IPS-NIHi7 (cell line): ENCODE data around the gene EEF2.
"Not testable (repeated sequence)": the region's sequence is repeated elsewhere in the genome, so short reads cannot be mapped to it uniquely, and the experiment has no call there.

Experiments used
- DNase-seq: peaks from one replicate; pipeline ENCODE4 v3.0.0; 2012; ENCODE audit warnings: mixed read lengths; ENCODE audit errors: extremely low spot score

The EEF2 gene

DNA sequence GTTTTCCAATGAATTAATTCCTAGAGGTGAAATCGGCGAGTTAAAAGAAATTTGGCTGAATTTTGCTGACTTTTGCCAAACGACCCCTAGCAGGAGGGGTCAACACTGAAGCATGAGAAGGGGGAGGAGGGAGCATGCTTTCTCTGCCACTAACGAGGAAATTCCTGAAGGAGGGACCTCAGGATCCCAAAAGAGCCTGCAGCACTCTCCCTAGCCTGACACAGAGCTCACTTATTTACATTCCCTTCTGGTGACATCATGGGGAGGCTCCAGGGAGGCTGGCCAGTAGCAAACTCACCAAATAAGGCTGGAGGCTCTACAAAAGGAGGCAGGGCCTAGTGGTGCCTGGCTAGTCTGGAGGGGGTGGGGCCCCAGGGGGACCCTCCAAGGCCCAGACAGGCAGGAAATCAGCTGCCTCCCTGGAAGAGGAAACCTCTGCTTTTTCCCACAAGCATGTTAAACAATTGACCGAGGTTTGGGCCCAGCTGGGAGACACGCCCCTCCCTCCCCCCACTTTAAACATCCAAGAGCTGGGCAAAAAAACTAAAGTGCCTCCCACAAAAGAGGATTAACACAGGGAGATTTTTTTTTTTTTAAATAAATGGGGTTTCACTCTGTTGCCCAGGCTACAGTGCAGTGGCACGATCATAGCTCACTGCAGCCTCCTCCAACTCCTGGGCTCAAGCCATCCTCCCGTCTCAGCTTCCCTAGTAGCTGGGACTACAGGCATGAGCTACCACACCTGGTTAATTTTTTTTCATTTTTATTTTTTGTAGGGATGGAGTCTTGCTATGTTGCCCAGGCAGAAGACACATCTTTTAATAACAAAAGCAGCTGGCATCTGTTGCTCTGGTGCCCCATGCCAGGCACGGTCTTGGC is 16.5 kb downstream of the EEF2 start:
- peak; percentile 85 for DNase-seq

DNA sequence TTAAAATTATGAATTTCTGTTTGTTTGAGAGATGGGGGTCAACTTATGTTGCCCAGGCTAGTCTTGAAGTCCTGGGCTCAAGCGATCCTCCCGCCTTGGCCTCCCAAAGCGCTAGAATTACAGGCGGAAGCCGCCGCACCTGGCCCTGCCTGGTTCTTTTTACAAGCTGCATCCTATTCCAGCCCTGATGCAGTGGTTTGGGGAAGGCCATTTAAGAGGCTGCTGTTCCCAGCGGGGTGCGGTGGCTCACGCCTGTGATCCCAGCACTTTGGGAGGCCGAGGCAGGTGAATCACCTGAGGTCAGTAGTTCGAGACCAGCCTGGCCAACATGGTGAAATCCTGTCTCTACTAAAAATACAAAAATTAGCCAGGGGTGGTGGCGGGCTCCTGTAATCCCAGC is 17.3 kb downstream of the EEF2 start:
- DNase-seq: not testable (repeated sequence)

DNA sequence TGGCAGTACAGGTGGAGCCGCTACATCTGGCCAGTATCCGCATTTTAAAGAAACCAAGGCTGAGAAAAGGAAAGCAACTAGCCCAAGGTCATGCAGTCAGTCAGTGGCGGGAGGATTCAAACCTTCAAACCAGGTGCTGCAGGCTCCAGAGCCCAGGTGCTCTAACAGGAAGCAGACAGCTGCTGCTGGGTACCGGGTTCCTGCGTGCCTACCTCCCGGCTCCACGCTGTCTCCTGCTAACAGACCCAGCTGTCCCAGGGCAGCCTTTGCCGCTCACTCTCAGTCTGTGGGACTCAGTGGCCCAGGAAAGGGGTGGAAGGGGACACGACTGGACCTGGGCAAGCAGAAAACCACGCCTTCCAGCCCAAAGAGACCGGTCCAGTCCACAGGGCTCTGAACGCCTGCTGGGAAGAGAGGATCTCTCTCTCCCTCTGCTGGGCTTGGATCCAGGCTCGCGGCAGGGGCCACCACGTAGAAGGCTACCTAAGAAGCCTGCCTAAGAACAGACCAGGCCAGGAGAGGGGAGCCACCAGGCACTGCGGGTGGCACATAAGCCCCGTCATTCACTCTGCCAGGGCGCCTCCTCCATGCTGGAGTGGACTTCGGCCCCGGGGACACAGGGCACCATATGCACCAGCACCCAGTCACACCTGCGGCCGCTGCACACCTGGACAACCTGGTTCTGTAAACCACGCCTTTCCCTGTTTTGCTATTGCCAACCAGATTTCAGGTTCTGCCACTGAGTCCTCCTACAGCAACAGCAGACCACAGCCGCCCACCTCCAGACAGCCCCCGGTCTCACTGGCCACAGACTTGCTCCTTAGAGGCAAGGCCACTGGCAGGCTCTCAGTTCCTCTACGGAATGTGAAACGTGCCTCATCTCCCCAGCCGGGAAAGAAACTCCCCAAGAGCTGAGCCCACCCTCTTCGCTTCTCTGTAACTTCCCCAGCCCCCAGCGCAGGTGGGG is 18.9 kb downstream of the EEF2 start:
- no peak for DNase-seq

DNA sequence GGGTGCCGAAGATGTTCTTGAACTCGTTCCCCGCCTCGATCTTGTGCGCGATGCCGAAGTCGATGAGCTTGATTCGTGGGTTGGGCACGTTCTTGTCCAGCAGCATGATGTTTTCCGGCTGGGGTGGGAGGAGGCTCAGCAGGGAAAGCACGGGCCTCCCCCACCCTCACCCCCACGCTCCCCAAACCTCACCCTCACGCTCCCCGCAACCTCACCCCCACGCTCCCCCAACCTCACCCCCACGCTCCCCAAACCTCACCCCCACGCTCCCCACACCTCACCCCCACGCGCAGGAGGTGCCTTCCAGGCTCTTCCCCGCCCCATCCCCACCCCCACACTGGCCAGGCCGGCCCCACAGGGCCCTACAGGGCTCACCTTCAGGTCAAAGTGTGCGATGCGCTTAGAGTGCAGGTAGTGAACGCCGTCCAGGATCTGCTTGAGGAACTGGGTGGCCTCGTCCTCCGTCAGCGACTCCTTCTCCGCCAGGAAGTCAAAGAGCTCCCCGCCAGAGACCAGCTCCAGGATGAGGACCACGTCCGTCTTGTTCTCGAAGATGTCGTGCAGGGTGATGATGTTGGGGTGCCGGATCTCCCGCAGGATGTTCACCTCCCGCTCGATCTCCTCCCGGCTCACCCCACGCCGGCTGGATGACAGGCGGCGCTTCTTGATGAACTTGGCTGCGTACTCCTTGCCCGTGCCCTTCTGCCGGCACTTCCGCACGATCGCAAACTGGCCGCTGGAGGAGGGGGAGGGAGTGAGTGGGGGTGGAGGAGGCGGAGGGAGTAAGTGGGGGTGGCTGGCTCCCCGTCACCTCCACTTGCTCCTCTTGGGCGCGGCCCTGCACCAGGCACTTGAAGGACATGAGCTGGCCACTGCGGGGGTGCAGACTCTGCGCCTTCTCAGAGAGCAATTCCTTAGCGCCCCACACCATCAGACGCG is 20.7 kb downstream of the EEF2 start:
- no peak for DNase-seq

DNA sequence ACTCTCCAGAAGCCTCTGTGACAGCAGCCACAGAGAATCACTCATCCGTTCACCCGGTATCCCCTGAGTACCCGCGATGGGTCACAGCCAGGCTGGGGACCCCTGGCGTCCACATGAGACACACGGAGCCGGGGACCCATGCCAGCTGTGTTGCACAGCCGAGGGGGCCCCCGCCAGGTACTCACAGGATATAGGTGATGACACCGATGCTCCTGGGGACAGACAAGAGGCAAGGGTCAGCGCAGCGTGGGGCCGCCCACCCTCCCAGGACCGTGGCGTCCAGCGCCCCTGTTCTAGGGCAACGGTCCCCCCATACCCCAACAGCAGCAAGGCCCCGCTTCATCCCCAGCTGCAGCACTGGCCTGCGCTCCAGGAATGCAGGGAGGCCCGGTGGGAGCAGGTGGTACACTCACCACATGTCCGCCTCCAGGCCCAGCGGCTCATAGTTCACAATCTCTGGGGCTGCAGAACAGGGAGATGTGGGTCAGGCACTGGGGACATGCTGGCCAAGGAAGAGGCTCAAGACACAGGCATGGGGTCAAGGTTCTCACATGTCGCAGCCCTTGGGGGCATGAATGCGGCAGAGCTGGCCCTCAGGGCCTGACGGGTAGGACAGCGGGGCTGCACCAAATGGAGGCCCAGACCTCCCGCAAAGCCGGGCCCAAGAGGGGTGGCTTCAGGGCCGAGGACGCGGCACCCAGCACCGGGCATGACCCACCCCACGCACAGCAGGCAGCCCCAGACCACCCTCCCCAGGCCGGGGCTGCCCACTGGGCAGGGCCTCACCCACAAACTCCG is 21.6 kb downstream of the EEF2 start:
- DNase-seq: no peak

DNA sequence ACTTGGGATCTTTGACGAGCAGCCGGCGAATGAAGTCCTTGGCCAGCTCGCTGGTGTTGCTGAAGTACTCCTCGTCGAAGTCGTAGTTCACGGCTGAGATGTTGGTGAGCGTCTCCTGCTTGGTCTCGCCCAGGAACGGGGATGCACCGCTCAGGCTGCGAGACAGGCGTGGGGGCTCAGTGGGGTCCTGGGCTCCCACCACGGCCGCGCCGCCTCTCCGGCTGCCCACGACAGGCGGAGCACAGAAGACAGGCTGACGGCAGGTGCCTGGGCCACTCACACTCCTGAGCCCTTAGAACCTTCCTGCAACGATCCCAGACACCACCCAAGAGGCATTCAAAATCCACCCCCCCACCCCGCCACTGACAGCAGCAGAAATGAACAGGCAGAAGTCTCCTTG is 24.3 kb downstream of the EEF2 start:
- DNase-seq: no peak

DNA sequence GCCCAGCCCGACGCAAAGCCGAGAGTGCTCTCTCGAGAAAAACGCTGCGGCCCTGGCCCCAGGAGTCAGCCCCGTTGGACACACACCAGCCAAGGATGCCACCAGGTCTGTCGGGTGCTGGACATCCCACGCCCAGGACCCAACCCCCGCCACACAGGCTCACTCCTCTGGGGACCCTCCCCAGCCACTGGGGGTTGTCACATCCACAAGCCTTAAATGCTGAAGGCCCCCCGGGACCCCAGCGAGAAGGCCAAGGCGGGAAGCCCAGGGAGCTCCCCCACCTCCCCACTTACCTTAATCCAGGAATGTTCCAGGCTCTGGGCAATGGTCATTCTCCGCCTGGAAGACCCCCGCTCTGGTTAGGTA is 25.5 kb downstream of the EEF2 start:
- DNase-seq: no peak

DNA sequence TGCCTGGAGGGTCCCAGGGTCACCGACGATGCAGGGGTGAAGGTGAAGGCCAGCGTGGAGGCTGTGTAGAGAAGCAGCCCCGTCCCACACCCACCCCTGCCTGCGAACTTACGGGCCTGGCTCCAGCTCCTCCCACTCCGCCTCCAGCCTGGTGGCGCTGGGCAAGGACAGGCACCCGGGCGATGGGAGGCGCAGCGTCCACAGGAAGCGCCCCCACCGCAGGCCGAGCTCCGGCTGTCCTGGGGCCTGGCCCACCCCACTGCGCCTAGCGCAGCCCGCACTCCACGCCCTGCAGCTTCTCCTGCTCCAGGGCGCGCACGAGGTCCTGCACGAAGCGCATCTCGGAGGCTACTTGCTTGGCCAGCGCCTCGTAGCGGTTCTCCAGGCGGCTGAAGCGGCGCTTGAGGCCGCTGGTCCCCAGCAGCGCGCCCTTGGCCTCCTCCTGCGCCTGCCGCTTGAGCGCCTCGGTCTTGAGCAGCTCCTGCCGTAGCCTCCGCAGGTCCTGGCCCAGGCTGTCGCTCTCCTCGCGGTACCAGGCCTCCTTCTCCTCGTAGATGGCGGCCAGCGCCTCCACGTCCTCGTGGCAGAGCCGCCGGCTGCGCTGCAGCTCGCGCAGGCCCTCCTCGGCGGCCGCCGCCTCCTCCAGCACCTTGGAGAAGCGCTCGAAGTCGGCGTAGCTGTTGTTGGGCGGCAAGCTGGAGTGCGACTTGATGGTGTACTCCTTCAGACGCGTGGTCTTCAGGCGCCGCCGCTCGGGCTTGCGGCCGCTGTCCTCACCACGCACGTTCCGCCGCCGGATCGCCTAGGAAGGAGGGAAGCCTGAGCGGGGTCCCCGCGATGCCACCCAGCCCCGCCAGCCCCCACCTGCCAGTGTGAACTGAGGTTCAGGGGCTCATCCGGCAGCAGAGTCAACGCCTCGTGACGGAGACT is 26.2 kb downstream of the EEF2 start:
- DNase-seq: no peak

DNA sequence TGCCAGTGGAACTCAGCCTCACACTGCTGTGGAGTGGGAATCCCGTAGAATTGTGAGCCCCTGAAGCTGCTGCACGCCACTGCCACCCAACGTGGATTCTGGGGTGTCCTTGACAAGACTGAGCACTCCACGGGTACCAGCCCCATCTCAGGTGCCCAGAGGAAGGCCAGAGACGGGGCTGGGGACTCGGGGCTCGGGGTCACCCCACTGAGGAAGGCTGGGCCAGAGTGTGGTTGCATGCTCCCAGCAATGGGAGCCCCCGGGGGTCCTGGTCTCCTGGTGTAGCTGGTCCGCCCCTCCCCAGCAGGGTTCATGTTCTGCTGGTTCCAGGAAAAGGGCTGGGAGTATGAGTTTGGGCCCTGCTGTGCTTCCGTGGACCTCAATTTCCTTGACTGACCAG is 29.6 kb downstream of the EEF2 start:
- no peak for DNase-seq

DNA sequence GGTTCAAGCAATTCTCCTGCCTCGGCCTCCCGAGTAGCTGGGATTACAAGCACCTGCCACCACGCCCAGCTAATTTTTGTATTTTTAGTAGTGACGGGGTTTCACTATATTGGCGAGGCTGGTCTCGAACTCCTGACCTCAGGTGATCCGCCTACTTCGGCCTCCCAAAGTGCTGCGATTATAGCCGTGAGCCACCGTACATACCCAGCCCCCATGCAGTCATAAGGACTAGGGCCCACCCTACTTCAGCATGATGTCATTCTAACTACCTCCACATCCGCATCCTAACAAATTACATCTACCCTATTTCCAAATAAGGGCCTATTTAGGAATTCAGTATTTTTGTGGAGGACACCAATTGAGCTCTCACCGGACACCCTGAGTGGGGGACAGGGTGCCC is 30.0 kb downstream of the EEF2 start:
- DNase-seq: not testable (repeated sequence)

DNA sequence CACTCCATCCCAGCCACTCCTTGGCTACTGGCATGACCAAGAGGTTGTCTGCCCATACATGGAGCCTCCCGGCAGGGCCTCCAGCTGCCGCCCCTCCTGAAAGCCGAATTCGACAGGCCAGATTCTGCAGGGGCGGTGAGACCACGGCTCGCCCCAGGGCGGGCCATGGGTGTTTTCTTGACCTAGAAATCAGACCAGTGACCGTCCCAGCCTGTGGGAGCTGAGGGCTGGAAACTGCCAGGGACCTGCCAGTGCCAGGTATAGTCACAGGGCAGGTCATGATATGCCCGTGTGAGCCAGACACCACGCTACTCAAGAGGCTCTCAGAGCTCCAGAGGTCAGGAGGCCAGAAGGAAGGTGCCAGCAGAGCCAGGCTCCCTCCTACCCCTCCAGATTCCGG is 31.2 kb downstream of the EEF2 start:
- no peak for DNase-seq

DNA sequence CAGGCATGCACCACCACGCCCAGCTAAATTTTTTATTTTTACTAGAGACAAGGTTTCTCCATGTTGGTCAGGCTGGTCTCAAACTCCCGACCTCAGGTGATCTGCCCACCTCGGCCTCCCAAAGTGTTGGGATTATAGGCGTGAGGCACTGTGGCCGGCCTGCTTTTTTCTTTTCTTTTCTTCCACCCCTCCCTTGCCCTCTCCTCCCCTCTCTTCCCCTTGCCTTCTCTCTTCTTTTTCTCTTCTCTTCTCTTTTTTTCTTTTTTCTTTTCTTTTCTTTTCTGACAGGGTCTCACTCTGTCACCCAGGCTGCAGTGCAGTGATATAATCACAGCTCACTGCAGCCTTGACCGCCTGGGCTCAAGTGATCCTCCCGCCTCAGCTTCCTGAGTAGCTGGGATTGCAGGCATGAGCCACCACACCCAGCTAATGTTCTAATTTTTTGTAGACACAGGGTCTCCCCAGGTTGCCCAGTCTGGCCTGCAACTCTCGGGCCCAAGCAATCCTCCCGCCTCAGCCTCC is 32.4 kb downstream of the EEF2 start:
- DNase-seq: not testable (repeated sequence)

DNA sequence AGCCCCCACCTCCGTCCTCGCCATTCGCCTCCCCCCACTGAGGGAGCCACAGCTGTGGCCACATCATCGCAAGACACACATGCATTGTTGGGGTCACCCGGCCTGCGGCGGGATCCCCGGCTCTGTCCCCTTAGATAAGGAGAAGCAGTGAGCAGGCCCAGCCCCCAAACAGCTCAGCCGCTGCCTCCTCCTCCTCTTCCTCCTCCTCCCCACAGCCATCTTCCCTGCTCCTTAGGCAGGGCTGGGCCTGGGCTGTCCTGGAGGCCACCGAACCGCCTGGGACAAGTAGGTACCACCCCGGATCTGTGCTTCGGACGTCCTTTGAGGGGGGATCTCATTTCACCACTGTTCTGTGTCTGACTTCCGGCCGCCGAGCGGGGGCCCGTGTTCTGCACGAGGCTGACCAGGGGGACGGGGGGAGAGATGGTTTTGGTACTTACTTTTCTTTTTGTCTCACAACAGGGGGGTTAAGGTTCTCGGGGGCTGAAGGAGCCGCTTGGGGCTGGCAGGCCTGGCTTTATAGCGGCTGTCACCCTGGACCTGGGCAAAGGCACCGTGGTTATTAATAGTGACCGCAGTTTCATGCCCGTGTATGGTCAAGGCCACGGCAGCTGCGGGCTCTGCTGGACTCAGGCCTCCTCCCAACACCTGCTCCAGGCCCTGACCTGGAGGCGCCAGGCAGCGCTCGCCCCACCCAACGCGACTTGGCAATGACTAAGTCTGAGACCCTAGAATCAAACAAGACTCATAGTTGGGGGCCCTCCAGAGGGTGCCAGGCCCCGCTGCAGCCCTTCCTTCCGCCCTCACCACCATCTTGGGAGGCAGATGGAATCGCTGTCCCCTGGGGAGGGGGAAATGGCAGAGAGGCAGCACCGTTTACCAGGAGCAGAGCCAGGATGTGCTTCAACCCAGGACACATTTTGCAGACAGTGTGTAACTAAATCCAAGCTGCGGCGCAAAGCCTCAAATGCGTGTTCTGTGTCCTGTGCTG is 34.1 kb downstream of the EEF2 start:
- DNase-seq: no peak

DNA sequence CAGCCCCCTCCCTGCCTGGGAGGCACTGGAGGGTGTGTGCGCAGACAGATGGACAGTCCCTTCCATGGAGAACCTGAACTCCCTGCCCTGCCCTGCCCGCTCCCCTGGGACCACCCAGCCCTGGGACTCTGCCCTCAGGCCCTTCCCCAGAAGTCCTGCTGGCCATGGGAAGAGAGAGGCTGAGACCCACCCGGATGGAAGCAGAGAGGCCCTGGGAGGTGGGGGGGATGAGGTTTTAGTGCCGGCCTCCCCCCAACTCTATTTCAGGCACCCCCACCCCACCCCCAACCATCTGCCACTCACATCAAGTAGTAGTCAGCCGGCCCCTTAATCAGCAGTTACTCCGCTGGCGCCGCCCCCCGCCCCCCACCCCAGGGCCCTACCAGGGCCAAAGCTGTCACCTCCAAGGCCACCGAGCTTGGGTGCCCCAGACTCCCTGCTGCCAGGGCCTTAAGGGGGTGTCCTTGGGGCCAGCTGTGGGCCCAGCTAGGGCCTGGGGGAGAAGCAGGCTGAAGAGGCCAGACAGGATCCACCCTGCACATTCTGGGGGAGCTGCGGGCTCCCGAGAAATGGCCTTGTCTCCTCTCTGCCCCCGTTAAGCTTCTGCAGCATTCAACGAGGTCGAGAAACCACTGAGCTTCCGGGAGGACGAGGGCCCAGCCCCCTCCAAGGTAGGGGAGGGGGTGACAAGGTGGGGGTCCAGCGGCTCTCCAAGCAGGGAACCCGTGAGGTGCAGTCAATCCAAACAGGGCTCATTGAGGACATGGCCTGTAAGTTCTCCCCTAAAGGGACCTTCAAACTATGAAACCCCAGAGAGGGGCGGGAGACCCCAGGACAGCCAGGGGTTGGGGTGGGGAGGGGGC is 35.0 kb downstream of the EEF2 start:
- no peak for DNase-seq

DNA sequence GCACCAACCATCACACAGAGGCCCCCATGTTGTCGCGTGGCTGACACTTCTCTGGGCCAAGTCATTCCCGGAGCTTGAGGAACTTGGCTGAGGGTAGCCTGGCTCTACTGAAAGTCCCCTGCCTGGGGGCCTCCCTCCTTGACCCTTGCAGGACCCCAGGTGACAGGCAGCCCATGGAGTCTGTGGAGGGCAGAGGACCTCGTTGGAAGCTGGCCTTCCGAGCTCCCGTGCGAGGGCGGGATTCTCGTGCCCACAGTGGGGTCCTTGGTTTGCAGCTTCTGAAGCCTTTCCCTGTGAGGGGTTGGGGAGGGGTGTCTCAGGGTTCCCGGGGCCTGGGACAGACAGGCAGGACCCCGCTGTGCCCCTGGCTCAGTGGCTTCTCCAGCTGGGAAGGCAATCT is 36.0 kb downstream of the EEF2 start:
- no peak for DNase-seq

DNA sequence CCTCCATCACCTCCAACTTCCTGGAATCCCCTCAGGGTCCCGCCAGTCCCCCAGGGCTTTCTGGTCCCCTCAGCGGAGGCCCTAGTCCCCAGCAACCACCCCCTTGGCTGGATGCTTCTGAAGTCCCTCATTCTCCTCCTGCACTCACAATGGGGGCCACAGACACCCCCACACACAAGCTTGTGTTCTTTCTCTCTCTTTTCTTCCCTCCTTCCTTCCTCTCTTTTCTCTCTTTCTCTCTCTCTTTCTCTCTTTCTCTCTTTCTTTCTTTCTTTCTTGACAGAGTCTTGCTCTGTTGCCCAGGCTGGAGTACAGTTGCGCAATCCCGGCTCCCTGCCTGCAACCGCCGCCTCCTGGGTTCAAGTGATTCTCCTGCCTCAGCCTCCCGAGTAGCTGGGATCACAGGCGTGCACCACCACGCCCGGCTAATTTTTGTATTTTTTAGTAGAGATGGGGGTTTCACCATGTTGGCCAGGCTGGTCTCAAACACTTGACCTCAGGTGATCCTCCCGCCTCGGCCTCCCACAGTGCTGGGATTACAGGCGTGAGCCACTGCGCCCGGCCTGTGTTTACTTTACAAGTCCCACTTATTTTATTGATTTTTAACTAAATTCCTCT is 37.8 kb downstream of the EEF2 start:
- not testable (repeated sequence) for DNase-seq

DNA sequence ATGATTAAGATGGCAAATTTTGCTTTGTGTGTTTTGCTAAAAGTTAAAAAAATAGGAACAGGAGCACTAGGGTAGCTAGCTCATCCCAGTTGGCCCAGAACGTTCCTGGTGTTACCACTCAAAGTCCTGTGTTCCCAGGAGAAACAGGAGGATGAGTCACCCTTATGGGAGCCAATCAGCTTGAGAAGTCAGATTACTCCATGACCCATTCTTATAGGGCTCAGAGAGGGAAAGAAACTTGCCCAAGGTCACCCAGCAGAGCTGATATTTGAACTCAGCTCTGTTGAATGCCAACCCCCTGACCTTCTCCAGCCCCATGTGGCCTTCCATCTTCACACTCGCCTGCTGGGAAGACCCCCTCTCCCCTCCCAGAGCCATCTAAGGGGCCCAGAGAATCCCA is 39.4 kb downstream of the EEF2 start:
- DNase-seq: no peak
